ENCODE measurements around the gene ATP8A2.

DNA sequence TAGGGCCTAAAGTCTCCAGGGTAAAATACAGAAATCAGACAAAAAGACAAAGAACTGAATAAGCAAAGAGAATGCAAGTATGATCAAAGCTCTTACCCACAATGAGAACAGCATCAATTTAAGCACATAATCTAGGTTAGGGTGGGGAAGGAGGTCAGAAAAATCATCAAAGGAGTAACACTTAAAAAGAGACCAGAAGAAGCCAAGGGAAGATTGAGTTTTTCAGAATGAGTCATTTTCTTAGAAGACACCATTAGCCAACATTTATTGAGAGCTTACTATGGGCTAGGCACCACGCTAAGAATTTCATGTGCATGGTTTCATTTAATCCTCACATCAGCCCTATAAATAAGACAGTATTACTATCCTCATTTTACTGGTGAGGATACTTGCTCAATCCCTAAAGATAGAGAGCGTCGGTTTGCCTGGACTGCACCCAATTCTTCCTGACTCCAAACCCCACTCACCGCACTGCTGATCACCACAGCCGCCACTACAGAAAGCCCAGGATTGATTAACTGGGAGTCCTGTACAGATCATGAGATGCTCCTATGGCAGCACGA lies 681.7 kb downstream of the ATP8A2 start:
- TF ChIP-seq CTCF (IDR thresholded peaks at IDR 0.05) (no peak), POLR2A (IDR thresholded peaks at IDR 0.05) (no peak)
